Measurements from ENCODE around the gene STK35. TPM values are rescaled to one million over a fixed set of nuclear protein-coding genes. Genes with fewer than 3 reads are reported as not detected.

The STK35 gene
- total and polyA plus RNA-seq, 2 of the 13 experiments (the other 11 are each of a cell fraction or from before 2014, with no cell fraction given): 27.4 to 29.8 TPM

- TF ChIP-seq BRF2 (CRISPR knock-in tag; IDR thresholded peaks at IDR 0.05) (no peak), MXD4 (CRISPR knock-in tag; IDR thresholded peaks at IDR 0.05) (0 out of 2 replicates have a peak, but pooled peaks have one; percentile 44), ZNF841 (CRISPR knock-in tag; IDR thresholded peaks at IDR 0.05; ENCODE audit: borderline replicate concordance) (no peak), ZBTB7A (CRISPR knock-in tag; IDR thresholded peaks at IDR 0.05) (no peak), ZNF746 (CRISPR knock-in tag; IDR thresholded peaks at IDR 0.05) (no peak), ZNF382 (CRISPR knock-in tag; IDR thresholded peaks at IDR 0.05; ENCODE audit: borderline replicate concordance) (no peak), SMC3 (IDR thresholded peaks at IDR 0.05; ENCODE audit: low read length) (peak; percentile 46), DRAP1 (CRISPR knock-in tag; IDR thresholded peaks at IDR 0.05) (0 out of 2 replicates have a peak, but pooled peaks have one; percentile 19), ZBTB34 (CRISPR knock-in tag; IDR thresholded peaks at IDR 0.05) (no peak), HOXA5 (CRISPR knock-in tag; IDR thresholded peaks at IDR 0.05) (peak; percentile 86; the same call in 1 of the 2 replicates), ZNF530 (CRISPR knock-in tag; IDR thresholded peaks at IDR 0.05; ENCODE audit: low read depth) (no peak), ZNF703 (CRISPR knock-in tag; IDR thresholded peaks at IDR 0.05; ENCODE audit: borderline replicate concordance) (no peak), CREB3 (CRISPR knock-in tag; IDR thresholded peaks at IDR 0.05) (no peak), ZNF550 (CRISPR knock-in tag; IDR thresholded peaks at IDR 0.05; ENCODE audit: borderline replicate concordance) (no peak), KAT2B (IDR thresholded peaks at IDR 0.05; ENCODE audit: borderline replicate concordance, low read depth, low read length) (no peak), ZNF572 (CRISPR knock-in tag; IDR thresholded peaks at IDR 0.05) (no peak), HNRNPK (IDR thresholded peaks at IDR 0.05; ENCODE audit: low read depth, low read length, poor library complexity, severe bottlenecking) (no peak), ZNF619 (CRISPR knock-in tag; IDR thresholded peaks at IDR 0.05) (no peak), ZSCAN21 (CRISPR knock-in tag; IDR thresholded peaks at IDR 0.05; ENCODE audit: borderline replicate concordance) (no peak), TEF (CRISPR knock-in tag; IDR thresholded peaks at IDR 0.05) (no peak; the same call in 1 of the 2 replicates), ZFP82 (CRISPR knock-in tag; IDR thresholded peaks at IDR 0.05; ENCODE audit: borderline replicate concordance) (no peak), MYNN (CRISPR knock-in tag; IDR thresholded peaks at IDR 0.05; ENCODE audit: low read depth) (no peak), ZNF329 (CRISPR knock-in tag; IDR thresholded peaks at IDR 0.05; ENCODE audit: low read depth) (no peak), ZNF782 (CRISPR knock-in tag; IDR thresholded peaks at IDR 0.05; ENCODE audit: borderline replicate concordance) (no peak), ZNF83 (CRISPR knock-in tag; IDR thresholded peaks at IDR 0.05; ENCODE audit: borderline replicate concordance) (no peak), JUND (CRISPR knock-in tag; IDR thresholded peaks at IDR 0.05) (no peak)
Measured at GRCh38 chr20:2066461-2067122, 35.0 kb upstream of the STK35 start (continued).

Data from HepG2 (cell line).